GM12875 (cell line): ENCODE results near the gene USP17L30.

Source experiments
- H3K4me3 ChIP-seq: one replicate; pipeline ENCODE4 v1.5.1; 2011; ENCODE audit warnings: low read depth, low read length, control low read depth
- TF ChIP-seq, protein P1 (sequence below): IDR thresholded peaks from 2 replicates; pipeline ENCODE4 v1.5.1; 2011; ENCODE audit warnings: low read depth, mild to moderate bottlenecking, control low read depth, inconsistent platforms, low read length, moderate library complexity, borderline replicate concordance; ENCODE audit not compliant: insufficient read depth

USP17L30 gene

DNA sequence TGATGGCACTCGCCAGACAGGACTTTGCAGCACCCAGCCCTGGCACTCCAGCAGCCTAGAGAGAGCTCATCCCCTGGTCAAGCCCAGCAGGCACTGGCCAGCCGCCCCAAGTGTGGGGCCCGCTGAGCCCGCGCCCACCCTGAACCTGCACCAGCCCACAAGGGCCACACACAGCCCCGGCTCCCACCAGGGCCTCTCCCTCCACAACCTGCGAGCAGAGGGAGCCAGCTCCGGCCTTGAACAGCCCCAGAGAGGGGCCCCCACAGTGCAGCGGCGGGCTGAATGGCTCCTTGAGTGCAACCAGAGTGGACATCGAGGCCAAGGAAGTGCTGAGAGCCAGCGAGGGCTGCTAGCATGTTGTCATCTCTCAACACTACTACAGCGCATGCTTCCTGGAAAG, 46.9 kb downstream of the USP17L30 start:
- TF ChIP-seq, protein P1, sequence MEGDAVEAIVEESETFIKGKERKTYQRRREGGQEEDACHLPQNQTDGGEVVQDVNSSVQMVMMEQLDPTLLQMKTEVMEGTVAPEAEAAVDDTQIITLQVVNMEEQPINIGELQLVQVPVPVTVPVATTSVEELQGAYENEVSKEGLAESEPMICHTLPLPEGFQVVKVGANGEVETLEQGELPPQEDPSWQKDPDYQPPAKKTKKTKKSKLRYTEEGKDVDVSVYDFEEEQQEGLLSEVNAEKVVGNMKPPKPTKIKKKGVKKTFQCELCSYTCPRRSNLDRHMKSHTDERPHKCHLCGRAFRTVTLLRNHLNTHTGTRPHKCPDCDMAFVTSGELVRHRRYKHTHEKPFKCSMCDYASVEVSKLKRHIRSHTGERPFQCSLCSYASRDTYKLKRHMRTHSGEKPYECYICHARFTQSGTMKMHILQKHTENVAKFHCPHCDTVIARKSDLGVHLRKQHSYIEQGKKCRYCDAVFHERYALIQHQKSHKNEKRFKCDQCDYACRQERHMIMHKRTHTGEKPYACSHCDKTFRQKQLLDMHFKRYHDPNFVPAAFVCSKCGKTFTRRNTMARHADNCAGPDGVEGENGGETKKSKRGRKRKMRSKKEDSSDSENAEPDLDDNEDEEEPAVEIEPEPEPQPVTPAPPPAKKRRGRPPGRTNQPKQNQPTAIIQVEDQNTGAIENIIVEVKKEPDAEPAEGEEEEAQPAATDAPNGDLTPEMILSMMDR = no peak
- H3K4me3 ChIP-seq = no peak overlapping the region
